ENCODE data around the gene LRP10.
"Not testable (repeated sequence)": the region's sequence is repeated elsewhere in the genome, so short reads cannot be mapped to it uniquely, and the experiment has no call there.

The LRP10 gene, protein sequence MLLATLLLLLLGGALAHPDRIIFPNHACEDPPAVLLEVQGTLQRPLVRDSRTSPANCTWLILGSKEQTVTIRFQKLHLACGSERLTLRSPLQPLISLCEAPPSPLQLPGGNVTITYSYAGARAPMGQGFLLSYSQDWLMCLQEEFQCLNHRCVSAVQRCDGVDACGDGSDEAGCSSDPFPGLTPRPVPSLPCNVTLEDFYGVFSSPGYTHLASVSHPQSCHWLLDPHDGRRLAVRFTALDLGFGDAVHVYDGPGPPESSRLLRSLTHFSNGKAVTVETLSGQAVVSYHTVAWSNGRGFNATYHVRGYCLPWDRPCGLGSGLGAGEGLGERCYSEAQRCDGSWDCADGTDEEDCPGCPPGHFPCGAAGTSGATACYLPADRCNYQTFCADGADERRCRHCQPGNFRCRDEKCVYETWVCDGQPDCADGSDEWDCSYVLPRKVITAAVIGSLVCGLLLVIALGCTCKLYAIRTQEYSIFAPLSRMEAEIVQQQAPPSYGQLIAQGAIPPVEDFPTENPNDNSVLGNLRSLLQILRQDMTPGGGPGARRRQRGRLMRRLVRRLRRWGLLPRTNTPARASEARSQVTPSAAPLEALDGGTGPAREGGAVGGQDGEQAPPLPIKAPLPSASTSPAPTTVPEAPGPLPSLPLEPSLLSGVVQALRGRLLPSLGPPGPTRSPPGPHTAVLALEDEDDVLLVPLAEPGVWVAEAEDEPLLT

GRCh38 chr14:22871224-22872032 is at the start of gene LRP10:
TSS of gene LRP10 (plus strand) at chr14:22871740. CDS start at chr14:22872304, 564 bp downstream.
- peak; percentile 87 for DNase-seq

GRCh38 chr14:22822016-22822570 is 49.4 kb upstream of the LRP10 start:
- no peak for DNase-seq

- DNase-seq: peak; percentile 78
These were observed 48.9 kb upstream of the LRP10 start for GRCh38 chr14:22822571-22823098.

- peak; percentile 30 for DNase-seq
These were observed 46.7 kb upstream of the LRP10 start for GRCh38 chr14:22824711-22825359.

DNA sequence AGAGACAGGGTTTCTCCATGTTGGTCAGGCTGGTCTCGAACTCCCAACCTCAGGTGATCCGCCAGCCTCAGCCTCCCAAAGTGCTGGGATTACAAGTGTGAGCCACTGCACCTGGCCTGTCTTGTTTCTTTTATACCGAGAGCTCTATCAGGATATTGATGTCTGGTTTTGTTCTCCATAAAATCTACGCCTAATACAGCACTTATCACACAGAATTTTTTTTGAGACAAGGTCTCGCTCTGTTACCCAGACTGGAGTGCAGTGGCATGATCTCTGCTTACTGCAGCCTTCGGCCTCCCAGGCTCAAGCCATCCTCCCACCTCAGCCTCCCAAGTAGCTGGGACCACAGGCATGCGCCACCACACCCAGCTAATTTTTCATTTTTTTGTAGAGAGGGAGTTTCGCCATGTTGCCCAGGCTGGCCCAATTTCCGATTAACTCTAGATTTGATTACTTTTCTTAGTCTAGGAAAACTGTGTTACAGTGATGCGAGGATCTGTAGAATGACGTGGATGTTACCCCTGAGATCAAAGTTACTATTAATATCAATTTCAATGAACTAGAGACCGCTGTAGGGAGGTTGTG is 42.4 kb upstream of the LRP10 start:
- DNase-seq: not testable (repeated sequence)

DNA sequence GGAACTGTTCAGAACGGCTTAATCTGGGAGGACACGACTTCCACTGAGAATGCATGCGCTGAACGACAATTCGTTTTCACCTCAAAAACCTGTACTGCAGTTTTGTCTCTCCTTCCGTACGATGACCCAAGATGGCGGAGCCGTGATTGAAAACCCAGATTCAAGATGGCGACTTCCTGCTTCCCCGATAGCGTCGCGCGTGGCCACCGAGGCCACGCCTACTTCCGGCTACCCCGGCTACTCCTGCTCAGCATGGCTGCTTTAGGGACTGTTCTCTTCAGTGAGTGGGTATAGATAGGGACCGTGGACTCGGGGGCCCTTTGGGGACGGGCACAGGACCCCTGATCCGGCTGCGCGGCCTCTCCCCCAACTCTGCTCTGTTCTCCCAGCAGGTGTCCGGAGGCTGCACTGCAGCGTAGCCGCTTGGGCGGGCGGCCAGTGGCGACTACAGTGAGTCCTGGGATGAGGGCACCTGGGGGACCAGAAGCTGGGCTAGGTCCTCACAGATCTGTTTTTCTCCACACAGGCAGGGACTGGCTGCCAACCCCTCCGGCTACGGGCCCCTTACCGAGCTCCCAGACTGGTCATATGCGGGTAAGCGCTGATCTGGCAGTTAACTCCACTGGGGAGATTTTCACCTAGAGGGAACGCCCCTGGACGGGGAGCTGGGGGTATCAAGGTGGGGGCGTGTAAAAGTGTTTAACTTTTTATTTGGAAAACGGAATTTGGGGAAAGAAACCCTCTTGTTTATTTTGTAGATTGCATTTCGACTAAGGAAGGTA is 41.7 kb upstream of the LRP10 start, which contains the start of gene MRPL52:
TSS of gene MRPL52 (plus strand) at position 227 of the 782 bp plus-strand sequence. CDS start at position 253, 26 bp downstream.
- peak; percentile 93 for DNase-seq

DNA sequence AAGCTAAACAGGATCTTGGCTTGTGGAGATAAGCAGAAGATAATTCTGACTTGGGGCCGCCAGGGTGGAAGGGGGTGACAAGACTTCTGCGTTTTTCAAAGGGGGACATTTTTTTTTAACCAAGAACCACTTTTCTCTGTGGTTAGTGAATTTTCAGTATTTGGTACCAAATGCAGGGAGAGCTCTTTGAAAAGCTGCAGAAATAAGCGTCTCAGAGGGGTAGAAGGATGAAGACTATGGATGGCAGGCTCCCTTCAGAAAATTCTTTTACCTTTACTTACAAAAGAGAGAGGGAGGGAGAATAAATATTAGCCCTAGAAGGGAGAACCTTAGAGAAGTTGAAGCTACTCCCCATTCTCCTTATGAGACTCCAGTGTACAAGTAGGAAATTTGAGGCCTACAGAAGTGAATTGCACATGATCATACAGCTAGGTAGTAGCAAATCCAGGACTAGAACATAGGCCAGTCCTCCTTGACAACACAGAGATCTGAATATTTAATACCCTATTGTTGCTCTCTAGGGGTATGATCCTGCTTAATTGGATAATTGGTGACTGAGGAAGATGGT is 41.0 kb upstream of the LRP10 start:
- no peak for DNase-seq

- no peak for DNase-seq
These were observed 36.0 kb upstream of the LRP10 start for GRCh38 chr14:22835505-22835904.

DNA sequence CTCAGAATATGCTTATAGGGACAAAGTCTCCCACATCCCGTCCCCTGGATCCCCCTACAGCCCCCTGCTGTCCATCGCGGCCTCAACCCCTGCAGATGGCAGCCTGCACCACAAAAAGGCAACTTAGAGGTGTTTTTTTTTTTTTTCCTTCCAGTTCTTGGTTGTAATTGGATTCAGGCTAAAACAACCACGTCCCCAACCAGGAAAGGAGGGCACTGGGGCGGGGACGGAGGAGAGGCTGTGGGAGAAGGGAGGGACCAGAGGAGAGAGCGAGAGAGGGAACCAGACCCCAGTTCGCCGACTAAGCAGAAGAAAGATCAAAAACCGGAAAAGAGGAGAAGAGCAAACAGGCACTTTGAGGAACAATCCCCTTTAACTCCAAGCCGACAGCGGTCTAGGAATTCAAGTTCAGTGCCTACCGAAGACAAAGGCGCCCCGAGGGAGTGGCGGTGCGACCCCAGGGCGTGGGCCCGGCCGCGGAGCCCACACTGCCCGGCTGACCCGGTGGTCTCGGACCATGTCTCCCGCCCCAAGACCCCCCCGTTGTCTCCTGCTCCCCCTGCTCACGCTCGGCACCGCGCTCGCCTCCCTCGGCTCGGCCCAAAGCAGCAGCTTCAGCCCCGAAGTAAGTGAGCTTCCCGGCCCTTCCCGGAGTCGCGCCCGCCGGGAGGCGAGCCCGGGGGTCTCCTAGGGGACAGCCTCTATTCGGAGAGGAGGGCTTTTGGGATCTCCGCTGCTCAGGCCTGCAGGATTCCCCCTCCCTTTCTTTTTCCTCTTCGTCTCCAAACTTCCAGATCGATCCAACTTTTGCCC is 35.0 kb upstream of the LRP10 start, which contains the start of gene MMP14:
TSS of gene MMP14 (plus strand) at position 285 of the 813 bp plus-strand sequence. CDS start at position 518, 233 bp downstream.
- DNase-seq: no peak

DNA sequence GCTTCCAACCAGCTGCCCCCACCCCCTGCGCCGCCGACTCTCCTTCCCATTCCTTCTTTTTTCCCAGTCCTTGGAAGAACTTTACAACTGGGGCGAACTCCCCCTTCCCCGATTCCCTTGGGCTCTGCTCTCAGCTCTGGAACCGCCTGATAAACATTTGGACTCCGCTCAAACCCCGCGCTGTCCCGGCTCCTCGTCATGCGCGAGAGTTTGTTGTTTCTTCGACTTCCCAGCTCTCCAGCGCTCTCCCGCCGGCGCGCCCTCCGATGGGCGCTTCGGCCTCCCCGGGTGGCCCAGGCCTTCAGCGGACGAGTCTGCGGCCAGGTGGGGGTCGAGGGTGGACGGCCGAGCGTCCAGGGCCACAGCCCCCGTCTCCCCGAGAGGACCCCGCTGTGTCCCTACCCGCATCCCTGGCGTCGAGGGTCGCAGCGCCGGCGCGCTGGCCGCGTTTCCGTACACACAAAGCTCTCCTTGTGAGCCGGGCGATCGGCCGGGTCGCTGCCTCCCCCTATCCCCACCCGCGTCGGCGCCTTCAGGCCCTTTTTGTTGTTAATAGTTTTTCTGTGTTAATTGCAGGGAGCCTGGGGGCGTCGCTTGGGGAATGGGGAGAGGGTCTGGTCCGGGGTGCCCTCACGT is 34.3 kb upstream of the LRP10 start:
- DNase-seq: peak; percentile 45

GRCh38 chr14:22837750-22838538 is 33.6 kb upstream of the LRP10 start:
- DNase-seq: no peak

- no peak for DNase-seq
These were observed 32.9 kb upstream of the LRP10 start for GRCh38 chr14:22838631-22839041.

- no peak for DNase-seq
These were observed 32.3 kb upstream of the LRP10 start for GRCh38 chr14:22839159-22839779.

GRCh38 chr14:22841311-22841710 is 30.2 kb upstream of the LRP10 start:
- no peak for DNase-seq

- no peak for DNase-seq
These were observed 29.8 kb upstream of the LRP10 start for GRCh38 chr14:22841769-22842168.

- no peak for DNase-seq
These were observed 29.1 kb upstream of the LRP10 start for GRCh38 chr14:22842211-22843122.

Measured in stimulated activated CD4-positive, alpha-beta T cell treated with anti-CD3 and anti-CD28 coated beads, Interleukin-15, amount 100 ng/mL, for 24 hours (primary cell).